Stimulated activated CD8-positive, alpha-beta memory T cell treated with anti-CD3 and anti-CD28 coated beads, Interleukin-7, amount 100 ng/mL, for 48 hours (primary cell): ENCODE results near the gene PTGS1.

Experiments
- DNase-seq, 2 donors: peaks; one replicate each; pipeline ENCODE4 v3.0.0-alpha.2; 2020; ENCODE audit warnings: low read depth in 1 of 2; ENCODE audit errors: extremely low read depth in 1 of 2

PTGS1 gene

GRCh38 chr9:122372856-122373845 is 2.3 kb downstream of the PTGS1 start:
- DNase-seq = no peak

GRCh38 chr9:122374885-122375420 is 4.1 kb downstream of the PTGS1 start:
- no peak for DNase-seq

- no peak for DNase-seq
Observed at GRCh38 chr9:122376796-122377195, 6.0 kb downstream of the PTGS1 start.

GRCh38 chr9:122377241-122378164 is 6.7 kb downstream of the PTGS1 start:
- DNase-seq = no peak

GRCh38 chr9:122378236-122378635 is 7.4 kb downstream of the PTGS1 start:
- no peak for DNase-seq

- no peak for DNase-seq
Observed at GRCh38 chr9:122379340-122379739, 8.5 kb downstream of the PTGS1 start.

- DNase-seq = no peak
Observed at GRCh38 chr9:122380293-122380692, 9.5 kb downstream of the PTGS1 start.

- DNase-seq = no peak
Observed at GRCh38 chr9:122381206-122381950, 10.6 kb downstream of the PTGS1 start.

GRCh38 chr9:122382901-122383850 is 12.4 kb downstream of the PTGS1 start:
- DNase-seq = no peak

- no peak for DNase-seq
Observed at GRCh38 chr9:122383992-122384461, 13.2 kb downstream of the PTGS1 start.

- DNase-seq = no peak
Observed at GRCh38 chr9:122386311-122386872, 15.6 kb downstream of the PTGS1 start.

- no peak for DNase-seq
Observed at GRCh38 chr9:122387536-122387935, 16.7 kb downstream of the PTGS1 start.

- no peak for DNase-seq
Observed at GRCh38 chr9:122389195-122389594, 18.4 kb downstream of the PTGS1 start.

- no peak for DNase-seq
Observed at GRCh38 chr9:122389799-122390481, 19.1 kb downstream of the PTGS1 start.

- DNase-seq = no peak
Observed at GRCh38 chr9:122392284-122392683, 21.5 kb downstream of the PTGS1 start.

- DNase-seq = no peak
Observed at GRCh38 chr9:122392714-122393113, 21.9 kb downstream of the PTGS1 start.

GRCh38 chr9:122393284-122393983 is 22.6 kb downstream of the PTGS1 start:
- no peak for DNase-seq
